ENCODE results near the gene CHMP1A. TPM values are rescaled to one million over a fixed set of nuclear protein-coding genes. Genes with fewer than 3 reads are reported as not detected.
A peak's percentile ranks its signal among the peaks of the same experiment; 100 is the strongest.

CHMP1A gene
- polyA plus RNA-seq, 1 donor (not counting 4 experiments of a cell fraction or from before 2014, with no cell fraction given), result 64.1 TPM

DNA sequence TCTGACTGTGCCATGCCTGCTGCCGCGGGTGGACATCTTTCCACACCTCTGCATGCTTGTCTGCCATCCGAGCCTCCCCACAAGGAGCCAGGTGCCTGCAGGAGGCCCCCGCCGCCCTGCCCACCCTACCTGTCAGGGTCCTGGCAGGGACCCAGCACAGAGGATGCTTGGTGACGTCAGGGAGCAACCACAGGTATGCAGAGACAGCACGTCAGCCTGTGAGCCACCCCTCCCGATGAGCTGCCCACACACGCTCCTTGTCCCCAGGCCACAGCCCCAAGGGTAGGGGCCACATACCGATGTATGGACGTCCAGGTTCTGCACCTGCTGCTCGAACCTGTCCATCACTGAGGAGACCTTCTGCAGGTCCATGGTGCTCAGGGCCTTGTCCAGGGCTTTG lies 10.6 kb downstream of the CHMP1A start:
- H3K36me3 ChIP-seq (ENCODE audit: control insufficient read depth in 2 of 2, extremely low read depth in 1 of 2, insufficient read depth in 2 of 2, low read length in 2 of 2), result peaks cover 18 to 26% of the 10 kb centered on the region in 2 experiments

DNA sequence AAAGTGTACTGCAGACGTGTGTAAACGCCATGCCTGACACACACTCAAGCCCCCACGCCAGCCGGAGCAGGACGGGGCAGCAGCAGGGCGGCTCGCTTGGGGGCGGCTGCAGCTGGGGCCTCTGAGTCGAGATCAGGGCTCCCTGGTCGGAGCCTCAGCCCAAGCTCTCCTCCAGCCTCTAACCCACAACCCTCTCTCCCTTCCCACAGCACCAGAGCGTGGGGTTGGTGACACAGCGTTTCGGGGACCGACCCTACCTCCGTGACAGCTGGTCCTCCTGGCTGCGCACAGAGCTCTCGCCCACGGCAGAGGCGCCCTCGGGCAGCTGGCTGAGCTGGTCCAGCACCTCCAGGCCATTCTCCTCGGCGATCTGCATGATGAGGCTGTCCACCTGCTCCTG lies 11.2 kb downstream of the CHMP1A start:
- Histone ChIP-seq H2AFZ (ENCODE audit: control insufficient read depth, low read length) (no peak overlapping the region), H3K9me1 (ENCODE audit: control insufficient read depth, extremely low read depth, insufficient read depth, low read length) (peaks cover 3% of the 10 kb centered on the region), H3K4me3 (ENCODE audit: control insufficient read depth in 2 of 3, extremely low read depth in 1 of 3, insufficient read depth in 2 of 3, low read depth in 1 of 3, low read length in 3 of 3) (no peak overlapping the region), H3K9ac (ENCODE audit: control insufficient read depth, extremely low read depth, insufficient read depth, low read length) (no peak overlapping the region), H3K36me3 (ENCODE audit: control insufficient read depth in 2 of 2, extremely low read depth in 1 of 2, insufficient read depth in 2 of 2, low read length in 2 of 2) (peaks cover 18 to 25% of the 10 kb centered on the region in 2 experiments), H4K20me1 (ENCODE audit: control insufficient read depth, extremely low read depth, insufficient read depth, low read length) (no peaks in the 10 kb centered on the region), H3K9me3 (ENCODE audit: control insufficient read depth, low read depth, low read length) (no peaks in the 10 kb centered on the region), H3K79me2 (ENCODE audit: control insufficient read depth, insufficient read depth, low read length) (peaks cover 5% of the 10 kb centered on the region), H3K27me3 (ENCODE audit: control insufficient read depth, extremely low read depth, insufficient read depth, low read length) (no peaks in the 10 kb centered on the region), H3K4me2 (ENCODE audit: control insufficient read depth, extremely low read depth, insufficient read depth, low read depth, low read length) (no peak overlapping the region), H3K27ac (ENCODE audit: control insufficient read depth, insufficient read depth, low read length) (no peak overlapping the region), H3K4me1 (ENCODE audit: control insufficient read depth, extremely low read depth, insufficient read depth, low read length) (peaks cover 9% of the 10 kb centered on the region)
- dilution Hi-C loops (cut with MboI; ENCODE audit: extremely low pct_ligation_motif_present, low sequenced_read_pairs), result no loop called here
- FAIRE-seq, result no peak
- no peak for DNase-seq (ENCODE audit: low read depth, low spot score)
- TF ChIP-seq EZH2 (IDR thresholded peaks at IDR 0.05; ENCODE audit: low read length), result no peak
- TF ChIP-seq, protein P1, sequence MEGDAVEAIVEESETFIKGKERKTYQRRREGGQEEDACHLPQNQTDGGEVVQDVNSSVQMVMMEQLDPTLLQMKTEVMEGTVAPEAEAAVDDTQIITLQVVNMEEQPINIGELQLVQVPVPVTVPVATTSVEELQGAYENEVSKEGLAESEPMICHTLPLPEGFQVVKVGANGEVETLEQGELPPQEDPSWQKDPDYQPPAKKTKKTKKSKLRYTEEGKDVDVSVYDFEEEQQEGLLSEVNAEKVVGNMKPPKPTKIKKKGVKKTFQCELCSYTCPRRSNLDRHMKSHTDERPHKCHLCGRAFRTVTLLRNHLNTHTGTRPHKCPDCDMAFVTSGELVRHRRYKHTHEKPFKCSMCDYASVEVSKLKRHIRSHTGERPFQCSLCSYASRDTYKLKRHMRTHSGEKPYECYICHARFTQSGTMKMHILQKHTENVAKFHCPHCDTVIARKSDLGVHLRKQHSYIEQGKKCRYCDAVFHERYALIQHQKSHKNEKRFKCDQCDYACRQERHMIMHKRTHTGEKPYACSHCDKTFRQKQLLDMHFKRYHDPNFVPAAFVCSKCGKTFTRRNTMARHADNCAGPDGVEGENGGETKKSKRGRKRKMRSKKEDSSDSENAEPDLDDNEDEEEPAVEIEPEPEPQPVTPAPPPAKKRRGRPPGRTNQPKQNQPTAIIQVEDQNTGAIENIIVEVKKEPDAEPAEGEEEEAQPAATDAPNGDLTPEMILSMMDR (optimal IDR thresholded peaks at IDR 0.05 in 1 of 3, IDR thresholded peaks at IDR 0.05 in 1 of 3, conservative IDR thresholded peaks at IDR 0.05 in 1 of 3; ENCODE audit: extremely low read depth in 1 of 3, insufficient read depth in 2 of 3, low read length in 3 of 3), result no peak

More for the DNA sequence above, 10.6 kb downstream of the CHMP1A start:
- Histone ChIP-seq H3K9ac (ENCODE audit: control insufficient read depth, extremely low read depth, insufficient read depth, low read length) (no peak overlapping the region), H3K9me3 (ENCODE audit: control insufficient read depth, low read depth, low read length) (no peaks in the 10 kb centered on the region), H3K9me1 (ENCODE audit: control insufficient read depth, extremely low read depth, insufficient read depth, low read length) (peaks cover 3% of the 10 kb centered on the region), H3K79me2 (ENCODE audit: control insufficient read depth, insufficient read depth, low read length) (peaks cover 9% of the 10 kb centered on the region), H2AFZ (ENCODE audit: control insufficient read depth, low read length) (no peak overlapping the region), H4K20me1 (ENCODE audit: control insufficient read depth, extremely low read depth, insufficient read depth, low read length) (no peaks in the 10 kb centered on the region), H3K4me2 (ENCODE audit: control insufficient read depth, extremely low read depth, insufficient read depth, low read depth, low read length) (no peak overlapping the region), H3K4me3 (ENCODE audit: control insufficient read depth in 2 of 3, extremely low read depth in 1 of 3, insufficient read depth in 2 of 3, low read depth in 1 of 3, low read length in 3 of 3) (no peak overlapping the region), H3K27ac (ENCODE audit: control insufficient read depth, insufficient read depth, low read length) (no peak overlapping the region), H3K4me1 (ENCODE audit: control insufficient read depth, extremely low read depth, insufficient read depth, low read length) (peaks cover 9% of the 10 kb centered on the region), H3K27me3 (ENCODE audit: control insufficient read depth, extremely low read depth, insufficient read depth, low read length) (no peaks in the 10 kb centered on the region)
- TF ChIP-seq, protein P1 (optimal IDR thresholded peaks at IDR 0.05 in 1 of 3, IDR thresholded peaks at IDR 0.05 in 1 of 3, conservative IDR thresholded peaks at IDR 0.05 in 1 of 3; ENCODE audit: extremely low read depth in 1 of 3, insufficient read depth in 2 of 3, low read length in 3 of 3), result no peak
- TF ChIP-seq EZH2 (IDR thresholded peaks at IDR 0.05; ENCODE audit: low read length), result no peak
- dilution Hi-C loops (cut with MboI; ENCODE audit: extremely low pct_ligation_motif_present, low sequenced_read_pairs), result no loop called here
- FAIRE-seq (no peak), DNase-seq (ENCODE audit: low read depth, low spot score) (peak; percentile 77)
